SK-N-SH (cell line): ENCODE measurements around the gene GATC.

Source experiments
- CTCF ChIP-seq: fragments of 200-600 bp; sonication (generic); IDR thresholded peaks from 2 replicates; pipeline ENCODE4 v1.6.1; 2017; ENCODE audit warnings: antibody characterized with exemption, mild to moderate bottlenecking, moderate library complexity
- ELF1 ChIP-seq: IDR thresholded peaks from 2 replicates; pipeline ENCODE4 v1.4.0; 2012
- FOXJ3 ChIP-seq: sonication (generic); formaldehyde crosslinking; IDR thresholded peaks from 2 replicates; pipeline ENCODE4 v1.5.1; 2020; ENCODE audit warnings: mild to moderate bottlenecking, missing genetic modification reagents
- IRF3 ChIP-seq: fragments of 150-350 bp; IDR thresholded peaks from 2 replicates; pipeline ENCODE4 v1.6.1; 2016; ENCODE audit warnings: mild to moderate bottlenecking, low read depth, low read length
- NFIC ChIP-seq: IDR thresholded peaks from 2 replicates; pipeline ENCODE4 v1.4.0; 2012; ENCODE audit warnings: borderline replicate concordance
- POLR2AphosphoS5 ChIP-seq: IDR thresholded peaks from 2 replicates; pipeline ENCODE4 v1.6.1; 2012; ENCODE audit warnings: low read depth, low read length
- RCOR1 ChIP-seq: fragments of 150-350 bp; IDR thresholded peaks from 2 replicates; pipeline ENCODE4 v1.6.1; 2017; ENCODE audit warnings: antibody characterized with exemption, low read length
- REST ChIP-seq: IDR thresholded peaks from 2 replicates; pipeline ENCODE4 v1.6.1; 2012; ENCODE audit warnings: mild to moderate bottlenecking, low read depth, low read length, moderate library complexity
- RXRA ChIP-seq: IDR thresholded peaks from 2 replicates; pipeline ENCODE4 v1.4.0; 2012; ENCODE audit warnings: low read depth, mild to moderate bottlenecking, borderline replicate concordance
- SMC3 ChIP-seq: IDR thresholded peaks from 2 replicates; pipeline ENCODE4 v1.6.1; 2012; ENCODE audit warnings: low read depth, low read length, improper control_type of control experiment
- TAF1 ChIP-seq: IDR thresholded peaks from 2 replicates; pipeline ENCODE4 v1.6.1; 2012; ENCODE audit warnings: low read depth, mild to moderate bottlenecking, low read length, moderate library complexity, borderline replicate concordance
- USF2 ChIP-seq: fragments of 150-350 bp; IDR thresholded peaks from 2 replicates; pipeline ENCODE4 v1.6.1; 2017; ENCODE audit warnings: antibody characterized with exemption, low read length, low read depth, borderline replicate concordance
- ZBTB33 ChIP-seq: IDR thresholded peaks from 2 replicates; pipeline ENCODE4 v1.4.0; 2012; ENCODE audit warnings: low read depth, borderline replicate concordance

- TF ChIP-seq CTCF, result no peak
- TF ChIP-seq RXRA, result no peak
- no peak for TF ChIP-seq NFIC
- TF ChIP-seq FOXJ3 (CRISPR knock-in tag), result no peak
- TF ChIP-seq USF2, result no peak
- no peak for TF ChIP-seq IRF3
- TF ChIP-seq ELF1, result peak; percentile 83
- no peak for TF ChIP-seq RCOR1
- TF ChIP-seq TAF1, result peak; percentile 95
- peak; percentile 81 for TF ChIP-seq POLR2AphosphoS5
- 0 out of 2 replicates have a peak, but pooled peaks have one; percentile 4 for TF ChIP-seq SMC3
- peak; percentile 24; the same call in 1 of the 2 replicates for TF ChIP-seq REST
- no peak for TF ChIP-seq ZBTB33
These were observed 8.3 kb upstream of the GATC start, which contains the start of gene COX6A1 for GRCh38 chr12:120437735-120438494.
